Mesothelial cell of epicardium (in vitro differentiated cells): Measurements from ENCODE around the gene DCLK1. TPM values are rescaled to one million over a fixed set of nuclear protein-coding genes. Genes with fewer than 3 reads are reported as not detected.

Experiments used
- DNase-seq, 2 experiments: peaks; one replicate each; pipeline ENCODE4 v3.0.0; 2021; ENCODE audit warnings: low spot score in 2 of 2; ENCODE audit not compliant: unreplicated experiment in 2 of 2
- H3K27ac Mint-ChIP-seq: 2 replicates; pipeline ENCODE4 v1.8.0; 2021; ENCODE audit warnings: mixed read lengths
- H3K27me3 Mint-ChIP-seq: 2 replicates; pipeline ENCODE4 v1.8.0; 2021; ENCODE audit warnings: low read depth, mixed read lengths
- H3K36me3 Mint-ChIP-seq: 2 replicates; pipeline ENCODE4 v1.8.0; 2021; ENCODE audit warnings: mixed read lengths
- H3K4me1 Mint-ChIP-seq: 2 replicates; pipeline ENCODE4 v1.8.0; 2021; ENCODE audit warnings: mixed read lengths
- H3K4me3 Mint-ChIP-seq: 2 replicates; pipeline ENCODE4 v1.8.0; 2021; ENCODE audit warnings: mild to moderate bottlenecking, moderate library complexity, mixed read lengths
- H3K9me3 Mint-ChIP-seq: 2 replicates; pipeline ENCODE4 v1.8.0; 2021; ENCODE audit warnings: mixed read lengths
- CTCF ChIP-seq: fragments of 200-600 bp; sonication (generic); IDR thresholded peaks from one replicate; pipeline ENCODE4 v1.5.0; 2021; ENCODE audit warnings: antibody characterized with exemption; ENCODE audit not compliant: unreplicated experiment
- total RNA-seq: library from RNA; stranded (reverse); gene quantifications from 3 replicates; pipeline ENCODE4 v1.2.1, GENCODE V29; 2021

Gene DCLK1
- total RNA-seq, 1 donor from 2014 or later: 21.7 TPM

DNA sequence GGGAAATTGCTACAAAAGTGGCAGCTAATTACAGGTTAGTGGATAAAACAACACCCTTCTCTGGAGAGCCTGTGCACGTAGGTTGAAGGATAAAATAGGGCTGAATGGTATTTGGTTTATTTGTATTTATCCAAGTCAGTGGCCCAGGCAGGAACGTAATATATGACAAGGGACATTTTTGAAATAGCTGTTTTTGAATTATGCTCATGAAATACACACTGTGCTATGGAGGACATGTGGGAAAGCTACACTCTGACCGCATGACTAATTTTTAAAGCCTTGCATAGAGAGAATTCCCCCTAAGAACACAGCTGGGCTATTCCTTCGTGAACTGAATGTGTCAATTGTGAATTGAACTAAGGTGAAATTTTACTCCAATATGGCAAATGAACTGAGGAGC is 362.6 kb downstream of the DCLK1 start:
- Mint-ChIP-seq H3K36me3 (no peaks in the 10 kb centered on the region), H3K27ac (no peak overlapping the region), H3K4me1 (peaks cover 53% of the 10 kb centered on the region), H3K27me3 (no peaks in the 10 kb centered on the region), H3K9me3 (no peaks in the 10 kb centered on the region), H3K4me3 (no peak overlapping the region)
- DNase-seq: no peak
- TF ChIP-seq CTCF: no peak

DNA sequence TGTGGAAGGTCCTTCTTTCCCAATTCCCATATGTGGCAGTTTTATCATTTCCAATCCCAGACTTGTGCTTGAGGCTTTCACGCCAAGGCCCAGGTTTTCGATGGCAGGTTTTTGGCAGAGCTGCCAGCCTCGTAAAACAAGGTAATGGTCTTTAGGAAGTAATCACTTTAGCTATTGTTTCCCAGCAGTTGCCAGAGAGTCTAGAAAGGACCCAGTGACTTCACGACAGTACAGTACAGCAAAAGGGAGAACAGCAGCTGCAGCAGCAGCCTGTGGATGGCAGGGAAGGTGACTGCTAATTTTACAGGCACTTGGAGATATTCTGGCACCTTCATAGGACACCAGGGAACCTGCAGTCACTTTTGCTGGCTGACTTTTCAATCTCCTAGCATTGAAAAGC is 363.1 kb downstream of the DCLK1 start:
- no peak overlapping the region for H3K4me3 Mint-ChIP-seq
- H3K9me3 Mint-ChIP-seq: no peaks in the 10 kb centered on the region
- no peaks in the 10 kb centered on the region for H3K36me3 Mint-ChIP-seq
- no peaks in the 10 kb centered on the region for H3K27me3 Mint-ChIP-seq
- H3K27ac Mint-ChIP-seq: no peak overlapping the region
- no peak for TF ChIP-seq CTCF
- H3K4me1 Mint-ChIP-seq: peaks cover 48% of the 10 kb centered on the region
- no peak for DNase-seq

- no peaks in the 10 kb centered on the region for H3K27me3 Mint-ChIP-seq
- no peaks in the 10 kb centered on the region for H3K9me3 Mint-ChIP-seq
- no peak overlapping the region for H3K4me3 Mint-ChIP-seq
- no peak for DNase-seq
- peaks cover 41% of the 10 kb centered on the region for H3K4me1 Mint-ChIP-seq
- H3K27ac Mint-ChIP-seq: no peak overlapping the region
- TF ChIP-seq CTCF: no peak
- H3K36me3 Mint-ChIP-seq: no peaks in the 10 kb centered on the region
Observed at GRCh38 chr13:35767256-35767976, 363.8 kb downstream of the DCLK1 start.

- no peak for DNase-seq
- H3K4me1 Mint-ChIP-seq: peaks cover 34% of the 10 kb centered on the region
- TF ChIP-seq CTCF: no peak
- no peaks in the 10 kb centered on the region for H3K27me3 Mint-ChIP-seq
- H3K36me3 Mint-ChIP-seq: no peaks in the 10 kb centered on the region
- H3K27ac Mint-ChIP-seq: no peak overlapping the region
- no peaks in the 10 kb centered on the region for H3K9me3 Mint-ChIP-seq
- H3K4me3 Mint-ChIP-seq: no peak overlapping the region
Observed at GRCh38 chr13:35766663-35767062, 364.5 kb downstream of the DCLK1 start.

GRCh38 chr13:35765941-35766340 is 365.2 kb downstream of the DCLK1 start:
- no peak for DNase-seq
- peaks cover 27% of the 10 kb centered on the region for H3K4me1 Mint-ChIP-seq
- no peaks in the 10 kb centered on the region for H3K9me3 Mint-ChIP-seq
- H3K4me3 Mint-ChIP-seq: no peak overlapping the region
- H3K36me3 Mint-ChIP-seq: no peaks in the 10 kb centered on the region
- TF ChIP-seq CTCF: no peak
- H3K27me3 Mint-ChIP-seq: no peaks in the 10 kb centered on the region
- H3K27ac Mint-ChIP-seq: no peak overlapping the region

GRCh38 chr13:35765366-35765765 is 365.8 kb downstream of the DCLK1 start:
- Mint-ChIP-seq H3K27ac (no peak overlapping the region), H3K36me3 (no peaks in the 10 kb centered on the region), H3K9me3 (no peaks in the 10 kb centered on the region), H3K27me3 (no peaks in the 10 kb centered on the region), H3K4me1 (peaks cover 21% of the 10 kb centered on the region), H3K4me3 (no peak overlapping the region)
- DNase-seq: no peak
- TF ChIP-seq CTCF: no peak
